AG08396 (cell line): ENCODE results near the gene ATP5F1C.
A peak's percentile ranks its signal among the peaks of the same experiment; 100 is the strongest.
"Not testable (repeated sequence)": the region's sequence is repeated elsewhere in the genome, so short reads cannot be mapped to it uniquely, and the experiment has no call there.

ENCODE experiments used
- DNase-seq: peaks from one replicate; pipeline ENCODE4 v3.0.0; 2012; ENCODE audit warnings: low spot score, mixed read lengths

The ATP5F1C gene

GRCh38 chr10:7787857-7788638 is at the start of gene ATP5F1C, which contains the start of gene KIN:
Gene ATP5F1C (plus strand): TSS chr10:7788177. CDS start chr10:7788208, 31 bp downstream.
Gene KIN (minus strand): TSS chr10:7787993. CDS start chr10:7787933, 60 bp downstream.
- peak; percentile 99 for DNase-seq

- no peak for DNase-seq
Observed at GRCh38 chr10:7738536-7739407, 49.2 kb upstream of the ATP5F1C start.

GRCh38 chr10:7744307-7744706 is 43.7 kb upstream of the ATP5F1C start:
- DNase-seq: no peak

- DNase-seq: not testable (repeated sequence)
Observed at GRCh38 chr10:7748637-7749036, 39.3 kb upstream of the ATP5F1C start.

GRCh38 chr10:7750222-7750621 is 37.8 kb upstream of the ATP5F1C start:
- DNase-seq: no peak

GRCh38 chr10:7752251-7752650 is 35.7 kb upstream of the ATP5F1C start:
- DNase-seq: no peak

- DNase-seq: no peak
Observed at GRCh38 chr10:7755103-7755502, 32.9 kb upstream of the ATP5F1C start.

- DNase-seq: peak; percentile 10
Observed at GRCh38 chr10:7756360-7756992, 31.5 kb upstream of the ATP5F1C start.

- no peak for DNase-seq
Observed at GRCh38 chr10:7763929-7764328, 24.0 kb upstream of the ATP5F1C start.

GRCh38 chr10:7766241-7766640 is 21.7 kb upstream of the ATP5F1C start:
- no peak for DNase-seq

GRCh38 chr10:7767209-7767608 is 20.8 kb upstream of the ATP5F1C start:
- peak; percentile 39 for DNase-seq

GRCh38 chr10:7768417-7768816 is 19.6 kb upstream of the ATP5F1C start:
- no peak for DNase-seq

- no peak for DNase-seq
Observed at GRCh38 chr10:7773845-7774801, 13.9 kb upstream of the ATP5F1C start.

GRCh38 chr10:7776777-7777176 is 11.2 kb upstream of the ATP5F1C start:
- no peak for DNase-seq

GRCh38 chr10:7782194-7782593 is 5.8 kb upstream of the ATP5F1C start:
- not testable (repeated sequence) for DNase-seq

- DNase-seq: no peak
Observed at GRCh38 chr10:7786430-7786829, 1.5 kb upstream of the ATP5F1C start.

- peak; percentile 41 for DNase-seq
Observed at GRCh38 chr10:7787150-7787856, 674 bp upstream of the ATP5F1C start.

GRCh38 chr10:7788639-7789286 is 786 bp downstream of the ATP5F1C start:
- peak; percentile 25 for DNase-seq

GRCh38 chr10:7789390-7789789 is 1.4 kb downstream of the ATP5F1C start:
- DNase-seq: peak; percentile 28

- no peak for DNase-seq
Observed at GRCh38 chr10:7792541-7792940, 4.6 kb downstream of the ATP5F1C start.
